ENCODE measurements around the gene DNMT3A.

- TF ChIP-seq POLR2A (IDR thresholded peaks at IDR 0.05) (no peak), CTCF (IDR thresholded peaks at IDR 0.05) (no peak)
These were observed 23.5 kb upstream of the DNMT3A start for GRCh38 chr2:25365241-25365640.
